Thymus (tissue), 11 donors: ENCODE data around the gene SIGMAR1. TPM values are rescaled to one million over a fixed set of nuclear protein-coding genes. Genes with fewer than 3 reads are reported as not detected.

Source experiments
- DNase-seq, 9 donors: peaks; one replicate each; pipeline ENCODE4 v3.0.0-alpha.2; 2013; ENCODE audit warnings: low spot score in 9 of 9, low read depth in 6 of 9, missing footprints in 1 of 9
- H3K27ac ChIP-seq, 2 donors: one replicate each; pipeline ENCODE4 v1.5.1; 2013; ENCODE audit warnings: control low read depth in 1 of 2, low read depth in 1 of 2, low read length in 1 of 2, mild to moderate bottlenecking in 1 of 2, moderate library complexity in 1 of 2
- H3K27me3 ChIP-seq, 2 donors: one replicate each; pipeline ENCODE4 v1.5.1; 2013; ENCODE audit warnings: low read length in 1 of 2; ENCODE audit not compliant: control insufficient read depth in 2 of 2, insufficient read depth in 1 of 2
- H3K36me3 ChIP-seq, 2 donors: one replicate each; pipeline ENCODE4 v1.5.1; 2013; ENCODE audit warnings: low read length in 1 of 2, mild to moderate bottlenecking in 1 of 2, moderate library complexity in 1 of 2; ENCODE audit not compliant: control insufficient read depth in 2 of 2, insufficient read depth in 2 of 2
- H3K4me1 ChIP-seq, 2 donors: one replicate each; pipeline ENCODE4 v1.5.1; 2013; ENCODE audit warnings: low read length in 2 of 2; ENCODE audit not compliant: control insufficient read depth in 2 of 2, insufficient read depth in 2 of 2
- H3K4me3 ChIP-seq, 2 donors: one replicate each; pipeline ENCODE4 v1.5.1; 2013; ENCODE audit warnings: low read length in 2 of 2, control low read depth in 1 of 2, mild to moderate bottlenecking in 1 of 2
- H3K9me3 ChIP-seq, 2 donors: one replicate each; pipeline ENCODE4 v1.5.1; 2013; ENCODE audit warnings: low read length in 1 of 2, mild to moderate bottlenecking in 1 of 2; ENCODE audit not compliant: control insufficient read depth in 2 of 2, insufficient read depth in 1 of 2
- WGBS: extraction: QIAGEN DNeasy Blood & Tissue Kit; methylation state at CpG from one replicate; pipeline ENCODE4 v1.1.7; 2013; 5-methylcytosine and 5-hydroxymethylcytosine counted together
- polyA plus RNA-seq: library from polyadenylated mRNA; stranded (reverse); fragments of 200-250 nt; gene quantifications from one replicate; pipeline ENCODE4 v1.2.3, GENCODE V29; 2013
- total RNA-seq: library from RNA; stranded (reverse); fragments of 120-200 nt; gene quantifications from one replicate; pipeline ENCODE4 v1.2.4, GENCODE V29; 2013
- donor health status: healthy.

The SIGMAR1 gene
- total and polyA plus RNA-seq, 2 donors = 21.0 to 24.6 TPM

DNA sequence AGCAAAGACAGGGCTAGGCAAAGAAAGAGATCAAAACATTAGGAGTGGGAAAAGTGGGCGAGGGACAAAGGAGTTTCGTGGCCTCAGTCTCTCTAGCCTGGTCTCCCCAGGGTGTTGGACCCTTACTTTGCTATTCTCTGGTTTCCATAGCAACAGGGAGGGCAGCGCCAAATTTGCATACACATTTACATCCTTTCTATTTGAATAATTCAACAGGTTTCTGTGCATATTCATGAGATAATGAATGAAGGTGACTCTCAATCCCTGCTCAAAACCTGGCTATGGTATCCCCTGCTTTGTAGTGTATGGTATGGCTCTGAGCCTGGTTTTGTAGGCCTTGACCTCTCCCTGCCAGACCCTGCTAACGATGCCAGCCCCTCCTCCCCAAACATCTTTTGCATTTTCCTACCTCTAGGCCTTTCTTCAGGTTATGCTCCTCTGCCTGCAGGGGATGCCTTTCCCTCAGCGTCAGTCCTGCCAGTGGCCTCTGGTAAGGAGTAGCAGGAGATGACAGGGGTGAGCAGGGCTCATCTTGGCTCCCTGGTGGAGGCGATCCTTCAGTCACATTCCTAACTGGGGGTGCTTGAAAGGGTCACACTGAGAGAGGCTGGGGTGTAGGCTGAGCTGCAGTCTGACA is 35.5 kb downstream of the SIGMAR1 start:
- no peaks in the 10 kb centered on the region for H3K36me3 ChIP-seq
- H3K4me3 ChIP-seq = no peak overlapping the region
- WGBS = 91% methylated on average over 6 of the region's 6 CpGs

DNA sequence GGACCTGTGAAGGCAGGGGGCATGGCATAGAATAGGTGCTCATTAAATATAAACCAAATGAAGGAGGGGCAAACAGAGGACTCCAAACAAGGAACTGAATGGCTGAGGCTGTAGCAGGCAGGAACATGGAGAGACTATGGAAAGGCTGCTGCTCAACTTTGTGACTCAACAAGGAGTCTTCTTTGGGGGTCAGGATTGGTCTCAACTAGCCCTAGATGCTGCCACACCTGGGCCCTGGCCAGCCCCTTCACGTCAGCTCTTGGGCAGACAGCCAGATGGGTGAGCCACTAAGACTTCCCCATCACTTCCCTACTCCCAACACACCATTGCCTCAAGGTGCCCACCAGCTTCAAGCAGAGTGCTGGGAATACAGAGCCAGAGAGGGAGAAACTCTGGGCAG is 36.7 kb downstream of the SIGMAR1 start:
- H3K27me3 ChIP-seq = peaks cover 2 to 36% of the 10 kb centered on the region in 2 donors
- H3K4me1 ChIP-seq = no peaks in the 10 kb centered on the region
- no peaks in the 10 kb centered on the region for H3K9me3 ChIP-seq
- DNase-seq = no peak
- no peak overlapping the region for H3K4me3 ChIP-seq
- H3K36me3 ChIP-seq = no peaks in the 10 kb centered on the region
- 47% methylated on average over 1 of the region's 1 CpG for WGBS
- no peak overlapping the region for H3K27ac ChIP-seq

More for the DNA sequence above, 35.5 kb downstream of the SIGMAR1 start:
- DNase-seq = no peak
- Histone ChIP-seq H3K27me3 (peaks cover 2 to 33% of the 10 kb centered on the region in 2 donors), H3K4me1 (no peaks in the 10 kb centered on the region), H3K27ac (no peak overlapping the region), H3K9me3 (no peaks in the 10 kb centered on the region)

DNA sequence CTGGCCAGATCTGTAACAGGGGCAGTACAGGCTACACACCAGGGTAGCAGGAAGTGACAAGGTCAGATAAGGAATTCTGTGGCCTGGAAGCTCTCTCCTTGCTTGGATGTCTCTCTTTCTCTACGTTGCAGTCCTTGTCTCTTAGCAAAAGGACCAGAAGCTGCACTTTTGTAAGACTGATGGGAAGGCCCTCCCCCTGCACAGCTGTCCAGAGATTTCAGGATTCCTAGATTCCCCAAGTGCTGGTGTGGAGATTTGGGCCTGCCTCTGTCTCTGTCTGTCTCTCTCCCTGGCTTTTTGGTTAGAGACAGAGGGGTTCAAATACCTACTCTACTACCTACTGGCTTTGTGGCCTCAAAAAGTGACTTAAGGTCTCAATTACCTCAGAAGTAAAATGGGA is 38.0 kb downstream of the SIGMAR1 start:
- H3K4me3 ChIP-seq = no peak overlapping the region
- no peaks in the 10 kb centered on the region for H3K4me1 ChIP-seq
- no peak overlapping the region for H3K27ac ChIP-seq
- no peaks in the 10 kb centered on the region for H3K36me3 ChIP-seq
- no peaks in the 10 kb centered on the region for H3K9me3 ChIP-seq
- peaks cover 4 to 36% of the 10 kb centered on the region in 2 donors for H3K27me3 ChIP-seq
- WGBS = 79% methylated on average over 1 of the region's 1 CpG
- no peak for DNase-seq

DNA sequence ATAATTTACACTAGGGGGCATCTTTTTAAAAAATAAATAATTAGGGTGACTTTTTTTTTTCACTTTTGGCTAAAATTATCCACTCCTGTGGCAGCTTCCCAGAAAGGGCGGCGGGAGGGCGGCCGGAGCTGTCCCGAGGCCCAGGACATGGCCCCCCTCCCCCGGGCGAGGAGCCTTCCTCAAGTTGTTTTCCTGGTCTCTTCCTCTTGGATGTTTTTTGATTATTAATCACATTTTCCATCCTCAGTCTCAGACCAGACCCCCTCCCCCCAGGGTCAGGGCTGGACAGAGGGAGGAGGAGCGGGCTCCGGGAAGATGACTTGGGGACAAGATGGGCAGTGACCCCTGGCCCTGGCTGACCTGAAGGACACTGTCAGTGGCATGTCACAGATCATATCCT is 43.4 kb downstream of the SIGMAR1 start:
- DNase-seq = no peak
- Histone ChIP-seq H3K4me3 (no peak overlapping the region), H3K36me3 (peaks cover 0 to 3% of the 10 kb centered on the region in 2 donors), H3K27me3 (peaks cover 52 to 72% of the 10 kb centered on the region in 2 donors), H3K27ac (no peak overlapping the region), H3K9me3 (peaks cover 0 to 11% of the 10 kb centered on the region in 2 donors), H3K4me1 (peaks cover 8 to 19% of the 10 kb centered on the region in 2 donors)
- WGBS = 88% methylated on average over 9 of the region's 9 CpGs

DNA sequence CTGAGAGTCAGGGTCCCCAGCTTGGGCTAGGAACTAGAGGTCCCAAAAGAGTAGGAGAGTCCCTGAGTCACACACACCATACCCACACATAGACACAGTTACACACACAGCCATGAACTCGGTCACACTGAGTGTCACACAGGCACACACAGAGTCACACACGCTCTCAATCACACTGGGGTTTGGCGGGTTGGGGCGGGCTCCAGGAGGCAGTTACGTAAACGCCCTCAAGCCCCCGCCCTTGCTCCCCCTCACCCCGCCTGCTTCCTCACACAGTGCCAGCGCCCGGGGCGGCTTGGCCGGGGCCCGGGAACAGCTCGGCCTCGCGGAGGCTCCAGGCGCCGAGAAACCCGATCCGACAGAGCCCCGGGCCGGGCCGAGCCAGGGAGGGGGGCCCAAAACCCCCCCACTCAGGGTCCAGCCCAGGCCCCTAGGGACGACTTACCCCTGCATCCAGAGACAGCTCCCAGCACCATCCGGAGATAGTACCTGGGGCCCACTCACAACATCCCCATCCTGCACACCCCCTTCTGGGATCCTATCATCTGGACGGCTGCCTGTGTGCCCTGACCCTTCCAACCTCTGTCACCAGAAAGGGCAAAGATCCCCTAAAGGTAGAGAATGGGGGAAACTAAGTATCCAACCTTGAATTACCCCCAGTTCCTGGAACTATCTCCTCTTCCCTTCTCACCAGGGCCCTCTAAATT is 44.5 kb downstream of the SIGMAR1 start:
- peaks cover 0 to 11% of the 10 kb centered on the region in 2 donors for H3K9me3 ChIP-seq
- peak in 1 of 9 donors; percentile 23 for DNase-seq
- H3K27ac ChIP-seq = no peak overlapping the region
- WGBS = 6% methylated on average over 26 of the region's 26 CpGs
- peaks cover 61 to 79% of the 10 kb centered on the region in 2 donors for H3K27me3 ChIP-seq
- H3K36me3 ChIP-seq = peaks cover 0 to 3% of the 10 kb centered on the region in 2 donors
- H3K4me1 ChIP-seq = peaks cover 8 to 19% of the 10 kb centered on the region in 2 donors
- H3K4me3 ChIP-seq = no peak overlapping the region

DNA sequence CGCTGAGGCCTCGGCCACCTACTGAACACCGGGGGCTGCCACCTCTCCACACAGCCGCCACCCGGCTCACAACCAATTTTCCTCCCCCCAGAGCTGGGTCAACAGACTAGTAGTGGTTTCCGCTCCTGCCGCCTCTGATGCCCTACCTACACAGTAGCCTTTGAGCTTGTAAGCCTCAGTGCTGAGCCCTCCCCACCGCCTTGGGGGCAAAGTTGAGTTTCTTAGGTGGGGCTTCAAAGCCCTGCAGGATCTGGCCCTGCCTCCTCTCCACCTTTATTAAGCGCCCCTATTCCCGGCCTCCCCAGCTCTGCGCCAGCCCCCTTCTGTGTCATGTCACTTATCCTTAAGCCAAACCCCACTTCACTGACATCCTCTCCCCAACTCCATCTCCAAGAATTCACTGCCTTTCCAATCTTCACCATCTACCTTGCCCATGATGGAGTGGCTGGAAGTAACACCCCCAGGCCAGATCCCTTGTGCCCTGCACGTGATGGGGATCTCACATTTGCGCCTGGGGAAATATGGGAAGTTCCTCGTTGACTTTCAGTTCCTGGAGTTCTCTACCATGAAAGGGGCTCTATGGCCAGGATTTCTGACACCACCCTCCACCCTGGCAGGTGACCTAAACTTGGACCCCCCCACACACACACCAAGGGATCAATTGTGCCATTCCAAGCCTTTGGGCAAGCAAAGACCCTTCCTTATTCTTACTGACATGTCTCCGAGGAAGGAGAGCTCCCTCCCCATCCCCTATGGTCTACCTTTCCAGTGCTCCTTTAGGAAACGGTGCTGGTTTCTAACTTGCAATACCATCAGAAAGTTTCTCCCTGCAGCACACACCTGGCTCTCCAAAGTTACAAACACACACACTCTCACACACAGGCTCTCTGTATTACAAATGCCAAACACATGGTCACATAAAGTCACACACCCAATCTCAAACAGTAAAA is 45.4 kb downstream of the SIGMAR1 start:
- Histone ChIP-seq H3K9me3 (peaks cover 0 to 11% of the 10 kb centered on the region in 2 donors), H3K4me3 (no peak overlapping the region), H3K36me3 (peaks cover 0 to 3% of the 10 kb centered on the region in 2 donors), H3K27ac (no peak overlapping the region), H3K27me3 (peaks cover 69 to 85% of the 10 kb centered on the region in 2 donors), H3K4me1 (peaks cover 8 to 19% of the 10 kb centered on the region in 2 donors)
- DNase-seq = no peak
- 17% methylated on average over 16 of the region's 16 CpGs for WGBS

DNA sequence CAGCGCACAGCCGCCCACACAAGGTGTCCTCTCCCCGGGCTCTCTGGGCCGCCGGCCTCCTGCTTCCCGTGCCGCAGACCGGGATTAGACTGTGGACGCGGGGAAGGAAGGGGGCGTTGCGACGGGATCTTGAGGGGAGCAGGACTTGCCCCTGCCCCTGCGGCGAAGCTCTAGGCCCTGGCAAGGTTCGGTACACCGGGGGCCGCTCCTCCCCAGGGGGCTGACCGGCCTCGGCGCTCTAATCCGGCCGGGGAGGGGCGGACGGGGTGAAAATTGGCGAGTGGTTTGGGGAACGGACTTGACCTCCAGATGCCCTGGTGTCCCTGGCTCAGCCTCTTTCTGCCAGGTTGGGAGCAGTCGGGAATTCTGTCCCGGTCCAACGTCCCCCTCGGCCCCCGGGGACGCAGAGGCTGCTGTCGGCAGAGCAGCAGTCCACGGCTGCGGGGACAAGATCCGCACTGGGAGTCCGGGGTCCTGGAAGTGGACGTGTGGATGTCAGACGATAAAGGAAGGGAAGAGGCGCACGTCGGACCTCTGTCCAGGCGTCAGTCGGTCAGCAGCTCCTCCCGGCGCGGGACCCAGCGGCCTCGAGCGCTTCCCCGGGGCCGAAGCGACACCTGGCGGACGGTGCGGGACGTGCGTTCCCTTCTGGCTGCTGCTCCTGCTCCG is 46.2 kb downstream of the SIGMAR1 start:
- 3% methylated on average over 60 of the region's 60 CpGs for WGBS
- peaks cover 0 to 11% of the 10 kb centered on the region in 2 donors for H3K9me3 ChIP-seq
- peaks cover 75 to 88% of the 10 kb centered on the region in 2 donors for H3K27me3 ChIP-seq
- no peak overlapping the region for H3K27ac ChIP-seq
- H3K36me3 ChIP-seq = peaks cover 0 to 3% of the 10 kb centered on the region in 2 donors
- DNase-seq = peak in 5 of 9 donors; percentile 38 to 71 (median 59)
- peak overlapping the region in 1 of 2 donors; percentile 36 for H3K4me3 ChIP-seq
- peaks cover 8 to 21% of the 10 kb centered on the region in 2 donors for H3K4me1 ChIP-seq

DNA sequence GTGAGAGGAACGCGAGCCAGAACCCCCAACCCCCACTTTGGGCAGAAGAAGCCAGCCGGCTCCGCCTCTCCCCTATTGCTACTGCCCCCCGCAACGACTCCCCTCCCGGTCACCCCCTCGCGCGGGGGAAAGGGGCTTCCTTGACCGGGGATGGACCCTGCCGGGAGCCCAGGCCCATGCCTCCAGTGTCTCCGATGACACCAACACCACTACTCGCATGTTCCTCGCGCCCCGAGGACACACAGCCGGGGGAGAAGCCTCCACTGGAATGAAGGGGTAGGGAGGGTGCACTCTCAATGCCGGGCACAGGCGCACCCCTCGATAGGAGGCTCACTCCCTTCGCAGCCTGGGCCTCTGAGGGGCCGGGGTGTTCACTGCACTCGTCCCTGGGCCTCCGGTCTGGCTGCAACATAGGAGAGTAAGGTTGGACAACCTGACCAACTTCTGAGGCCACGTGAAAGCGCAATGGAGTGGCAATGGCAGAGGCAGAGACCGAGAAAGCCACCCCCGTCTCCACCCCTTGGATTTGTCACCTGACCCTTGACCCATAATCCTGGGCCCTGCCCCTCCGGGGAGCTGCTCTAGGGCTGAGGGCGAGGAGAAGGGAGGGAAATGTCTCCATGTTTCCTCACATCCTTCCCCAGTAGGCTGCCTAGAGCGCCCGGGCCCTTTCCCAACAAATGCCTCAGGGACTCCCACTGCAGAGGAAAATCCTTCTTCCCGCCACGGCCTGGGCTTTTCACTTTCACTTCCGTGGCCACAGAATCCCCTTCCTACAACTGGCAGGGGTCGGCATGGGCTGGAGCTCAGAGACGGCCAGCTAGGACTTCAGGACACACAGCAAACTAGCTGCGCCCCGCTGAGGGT is 47.0 kb downstream of the SIGMAR1 start:
- peak overlapping the region in 1 of 2 donors; percentile 38 for H3K27ac ChIP-seq
- H3K4me1 ChIP-seq = peaks cover 8 to 21% of the 10 kb centered on the region in 2 donors
- H3K9me3 ChIP-seq = peaks cover 0 to 11% of the 10 kb centered on the region in 2 donors
- WGBS = 7% methylated on average over 40 of the region's 40 CpGs
- no peak for DNase-seq
- H3K36me3 ChIP-seq = peaks cover 0 to 3% of the 10 kb centered on the region in 2 donors
- H3K27me3 ChIP-seq = peaks cover 81 to 90% of the 10 kb centered on the region in 2 donors
- H3K4me3 ChIP-seq = peak overlapping the region in 1 of 2 donors; percentile 50
